ENCODE results near the gene FAM174C. TPM values are rescaled to one million over a fixed set of nuclear protein-coding genes. Genes with fewer than 3 reads are reported as not detected.
A peak's percentile ranks its signal among the peaks of the same experiment; 100 is the strongest.

FAM174C gene
- polyA plus RNA-seq, 3 donors: 32.8 to 56.2 (median 40.0) TPM

DNA sequence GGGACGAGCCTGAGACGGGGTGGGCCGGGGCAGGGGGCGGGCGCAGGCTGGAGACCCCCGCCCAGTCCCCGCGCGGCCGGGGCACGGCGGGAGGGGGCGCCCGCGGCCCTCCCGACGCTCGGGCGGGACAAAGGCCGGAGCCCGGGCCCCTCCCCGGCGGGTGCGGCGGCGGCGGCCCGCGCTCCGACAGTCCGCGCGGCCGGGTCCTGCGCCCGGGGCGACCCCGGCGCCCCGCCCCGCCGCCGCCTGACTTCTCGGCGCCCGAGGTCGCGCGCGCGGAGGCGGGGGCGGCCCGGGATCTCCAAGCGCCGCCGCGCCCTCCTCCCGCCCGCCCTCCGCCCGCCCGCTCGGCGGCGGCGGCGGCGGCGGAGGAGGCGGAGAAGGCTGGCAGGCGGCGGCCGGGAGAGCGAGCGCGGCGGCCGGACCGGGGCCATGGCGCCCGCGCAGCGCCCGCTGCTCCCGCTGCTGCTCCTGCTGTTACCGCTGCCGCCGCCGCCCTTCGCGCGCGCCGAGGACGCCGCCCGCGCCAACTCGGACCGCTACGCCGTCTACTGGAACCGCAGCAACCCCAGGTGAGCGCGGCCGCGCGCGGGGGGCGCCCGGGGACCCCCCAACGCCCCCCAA, 10.5 kb downstream of the FAM174C start, which contains the start of gene EFNA2:
EFNA2 (plus strand) TSS at position 137 of the 624 bp plus-strand sequence; CDS start at position 433, 296 bp downstream.
- H3K27ac ChIP-seq (ENCODE audit: low read depth in 1 of 2, low read length in 2 of 2): no peak within 1 kb of the TSS
- no peaks in the 10 kb centered on the region for H3K36me3 ChIP-seq (replicated peaks in 1 of 2; ENCODE audit: control insufficient read depth in 1 of 2, insufficient read depth in 2 of 2, low read length in 2 of 2)
- no peaks in the 10 kb centered on the region for H3K79me2 ChIP-seq (ENCODE audit: insufficient read depth, low read length)
- no peak within 1 kb of the TSS for H3K4me3 ChIP-seq (replicated peaks in 1 of 3; ENCODE audit: low read depth in 2 of 3, low read length in 3 of 3)
- no peak within 1 kb of the TSS for H3K4me2 ChIP-seq (replicated peaks; ENCODE audit: extremely low read depth, low read length, poor library complexity, severe bottlenecking)
- H3K4me1 Mint-ChIP-seq: peaks cover 3% of the 10 kb centered on the region
- H3K27ac Mint-ChIP-seq: no peak within 1 kb of the TSS
- H3K9ac ChIP-seq (ENCODE audit: insufficient read depth, low read length, poor library complexity, severe bottlenecking): no peak within 1 kb of the TSS
- under 1% methylated on average over 111 of the region's 113 CpGs for WGBS (ENCODE audit: insufficient coverage)
- peaks cover 0 to 13% (median 5%) of the 10 kb centered on the region in 7 donors for H3K9me3 Mint-ChIP-seq
- no peaks in the 10 kb centered on the region for H3K4me1 ChIP-seq (ENCODE audit: control insufficient read depth in 1 of 2, insufficient read depth in 2 of 2, low read length in 2 of 2)
- intact Hi-C loops (cut with micrococcal nuclease): no loop called here
- H3K4me3 Mint-ChIP-seq: peak within 1 kb of the TSS in 1 of 2 donors; percentile 81
- H3K9me3 ChIP-seq (replicated peaks in 1 of 2; ENCODE audit: control insufficient read depth in 1 of 2, insufficient read depth in 1 of 2, low read length in 2 of 2): peaks cover 0 to 10% of the 10 kb centered on the region in 2 donors
- TF ChIP-seq, protein P1, sequence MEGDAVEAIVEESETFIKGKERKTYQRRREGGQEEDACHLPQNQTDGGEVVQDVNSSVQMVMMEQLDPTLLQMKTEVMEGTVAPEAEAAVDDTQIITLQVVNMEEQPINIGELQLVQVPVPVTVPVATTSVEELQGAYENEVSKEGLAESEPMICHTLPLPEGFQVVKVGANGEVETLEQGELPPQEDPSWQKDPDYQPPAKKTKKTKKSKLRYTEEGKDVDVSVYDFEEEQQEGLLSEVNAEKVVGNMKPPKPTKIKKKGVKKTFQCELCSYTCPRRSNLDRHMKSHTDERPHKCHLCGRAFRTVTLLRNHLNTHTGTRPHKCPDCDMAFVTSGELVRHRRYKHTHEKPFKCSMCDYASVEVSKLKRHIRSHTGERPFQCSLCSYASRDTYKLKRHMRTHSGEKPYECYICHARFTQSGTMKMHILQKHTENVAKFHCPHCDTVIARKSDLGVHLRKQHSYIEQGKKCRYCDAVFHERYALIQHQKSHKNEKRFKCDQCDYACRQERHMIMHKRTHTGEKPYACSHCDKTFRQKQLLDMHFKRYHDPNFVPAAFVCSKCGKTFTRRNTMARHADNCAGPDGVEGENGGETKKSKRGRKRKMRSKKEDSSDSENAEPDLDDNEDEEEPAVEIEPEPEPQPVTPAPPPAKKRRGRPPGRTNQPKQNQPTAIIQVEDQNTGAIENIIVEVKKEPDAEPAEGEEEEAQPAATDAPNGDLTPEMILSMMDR (IDR thresholded peaks at IDR 0.05): no peak
- no peak for DNase-seq
- H3K27me3 Mint-ChIP-seq (ENCODE audit: low read depth in 3 of 3): peaks cover 40 to 67% (median 45%) of the 10 kb centered on the region in 3 donors
- H2AFZ ChIP-seq (ENCODE audit: insufficient read depth, low read depth, low read length, poor library complexity, severe bottlenecking): no peak within 1 kb of the TSS
- peaks cover 14 to 54% of the 10 kb centered on the region in 2 donors for H3K27me3 ChIP-seq (ENCODE audit: control insufficient read depth in 2 of 2, insufficient read depth in 2 of 2, low read length in 2 of 2)
- no peaks in the 10 kb centered on the region for H4K20me1 ChIP-seq (ENCODE audit: insufficient read depth, low read length)
- H3K36me3 Mint-ChIP-seq: peaks cover 0 to 7% of the 10 kb centered on the region in 2 donors

- no peak overlapping the region for H2AFZ ChIP-seq (ENCODE audit: insufficient read depth, low read depth, low read length, poor library complexity, severe bottlenecking)
- H3K27me3 Mint-ChIP-seq (ENCODE audit: low read depth in 3 of 3): peaks cover 40 to 69% (median 45%) of the 10 kb centered on the region in 3 donors
- H3K4me1 Mint-ChIP-seq: peaks cover 3% of the 10 kb centered on the region
- peak overlapping the region in 1 of 2 donors; percentile 81 for H3K4me3 Mint-ChIP-seq
- intact Hi-C loops (cut with micrococcal nuclease): no loop called here
- peaks cover 0 to 13% (median 5%) of the 10 kb centered on the region in 7 donors for H3K9me3 Mint-ChIP-seq
- DNase-seq: no peak
- no peaks in the 10 kb centered on the region for H3K36me3 ChIP-seq (replicated peaks in 1 of 2; ENCODE audit: control insufficient read depth in 1 of 2, insufficient read depth in 2 of 2, low read length in 2 of 2)
- no peak overlapping the region for H3K27ac ChIP-seq (ENCODE audit: low read depth in 1 of 2, low read length in 2 of 2)
- no peak overlapping the region for H3K27ac Mint-ChIP-seq
- no peaks in the 10 kb centered on the region for H3K79me2 ChIP-seq (ENCODE audit: insufficient read depth, low read length)
- H3K27me3 ChIP-seq (ENCODE audit: control insufficient read depth in 2 of 2, insufficient read depth in 2 of 2, low read length in 2 of 2): peaks cover 14 to 54% of the 10 kb centered on the region in 2 donors
- no peak overlapping the region for H3K4me3 ChIP-seq (replicated peaks in 1 of 3; ENCODE audit: low read depth in 2 of 3, low read length in 3 of 3)
- WGBS (ENCODE audit: insufficient coverage): 37% methylated on average over 34 of the region's 38 CpGs
- H3K36me3 Mint-ChIP-seq: peaks cover 0 to 7% of the 10 kb centered on the region in 2 donors
- H3K9ac ChIP-seq (ENCODE audit: insufficient read depth, low read length, poor library complexity, severe bottlenecking): no peak overlapping the region
- peaks cover 0 to 10% of the 10 kb centered on the region in 2 donors for H3K9me3 ChIP-seq (replicated peaks in 1 of 2; ENCODE audit: control insufficient read depth in 1 of 2, insufficient read depth in 1 of 2, low read length in 2 of 2)
- H4K20me1 ChIP-seq (ENCODE audit: insufficient read depth, low read length): no peaks in the 10 kb centered on the region
- no peak overlapping the region for H3K4me2 ChIP-seq (replicated peaks; ENCODE audit: extremely low read depth, low read length, poor library complexity, severe bottlenecking)
- no peaks in the 10 kb centered on the region for H3K4me1 ChIP-seq (ENCODE audit: control insufficient read depth in 1 of 2, insufficient read depth in 2 of 2, low read length in 2 of 2)
- TF ChIP-seq, protein P1 (IDR thresholded peaks at IDR 0.05): no peak
Observed at GRCh38 chr19:1286487-1287353, 11.4 kb downstream of the FAM174C start.

Data from CD14-positive monocyte (primary cell).